Activated CD8-positive, alpha-beta T cell treated with anti-CD3 and anti-CD28 coated beads for 36 hours (primary cell): ENCODE data around the gene NEDD4L. TPM values are rescaled to one million over a fixed set of nuclear protein-coding genes. Genes with fewer than 3 reads are reported as not detected.
"Not testable (repeated sequence)": the region's sequence is repeated elsewhere in the genome, so short reads cannot be mapped to it uniquely, and the experiment has no call there.

Experiments used
- ATAC-seq: fragments of 200-7000 bp; cut with Tn5 transposase; one replicate; pipeline ENCODE4 v1.10.0; 2021; ENCODE audit warnings: mild to moderate bottlenecking, moderate library complexity
- CTCF ChIA-PET: fragments of 350-600 bp; sonication (Branson Sonifier 250); formaldehyde crosslinking; loops from one replicate; lab custom pipeline; 2021; ENCODE audit warnings: antibody characterized with exemption; lab: Charles Lee
- POLR2A ChIA-PET: fragments of 350-600 bp; sonication (Branson Sonifier 250); formaldehyde crosslinking; loops from one replicate; lab custom pipeline; 2021; ENCODE audit warnings: antibody characterized with exemption; lab: Charles Lee
- DNase-seq: peaks from one replicate; pipeline ENCODE4 v3.0.0-alpha.2; 2020
- H3K27ac Mint-ChIP-seq: one replicate; pipeline ENCODE4 v1.8.0; 2021; ENCODE audit warnings: mild to moderate bottlenecking, mixed read lengths
- H3K27me3 Mint-ChIP-seq: one replicate; pipeline ENCODE4 v1.8.0; 2021; ENCODE audit warnings: mixed read lengths
- H3K36me3 Mint-ChIP-seq: one replicate; pipeline ENCODE4 v1.8.0; 2021; ENCODE audit warnings: low read depth, mixed read lengths
- H3K4me1 Mint-ChIP-seq: one replicate; pipeline ENCODE4 v1.8.0; 2021; ENCODE audit warnings: low read depth, mixed read lengths
- H3K4me3 Mint-ChIP-seq: one replicate; pipeline ENCODE4 v1.8.0; 2021; ENCODE audit warnings: mild to moderate bottlenecking, moderate library complexity, mixed read lengths
- H3K9me3 Mint-ChIP-seq: one replicate; pipeline ENCODE4 v1.8.0; 2021; ENCODE audit warnings: mixed read lengths
- CTCF ChIP-seq: fragments of 200-600 bp; IDR thresholded peaks from one replicate; pipeline ENCODE4 v1.8.0; 2022; ENCODE audit warnings: antibody characterized with exemption, mild to moderate bottlenecking
- intact Hi-C: fragments of 100-400 bp; cut with micrococcal nuclease; formaldehyde crosslinking; loops from one replicate; pipeline ENCODE4 v1.10.0; 2022
- total RNA-seq, 2 experiments: library from RNA; stranded (reverse); gene quantifications; one replicate each; pipeline ENCODE4 v1.2.3, GENCODE V29; 2021

NEDD4L gene
- total RNA-seq, 2 experiments from 2014 or later, result 7.5 to 8.5 TPM

- ATAC-seq (no peak), DNase-seq (no peak)
- intact Hi-C loops, result no loop called here
- Mint-ChIP-seq H3K36me3 (peaks cover 2% of the 10 kb centered on the region), H3K4me1 (peaks cover 16% of the 10 kb centered on the region), H3K9me3 (no peaks in the 10 kb centered on the region), H3K4me3 (no peak overlapping the region), H3K27me3 (peaks cover 8% of the 10 kb centered on the region), H3K27ac (no peak overlapping the region)
- POLR2A ChIA-PET, result no interaction called here
- TF ChIP-seq CTCF, result no peak
- CTCF ChIA-PET, result interaction anchor here (1.6 to 2.2 kb wide), 2 partner anchors 73 to 86 kb away, joined by 4 to 7 read pairs; no protein-coding TSS in a partner anchor
Observed at GRCh38 chr18:58049000-58049688, 5.1 kb downstream of the NEDD4L start.

GRCh38 chr18:58050963-58051362 lies 6.9 kb downstream of the NEDD4L start:
- H3K27ac Mint-ChIP-seq, POLR2A ChIA-PET, H3K27me3 Mint-ChIP-seq: not testable (repeated sequence)

GRCh38 chr18:58051765-58052460 lies 7.9 kb downstream of the NEDD4L start:
- ChIA-PET POLR2A (no interaction called here), CTCF (interaction anchor here (1.0 to 1.7 kb wide), 4 partner anchors 9 to 169 kb away, joined by 4 to 11 read pairs (median 6); partner anchors contain the start of gene NEDD4L)
- ATAC-seq (no peak), DNase-seq (no peak)
- Mint-ChIP-seq H3K9me3 (no peaks in the 10 kb centered on the region), H3K4me3 (no peak overlapping the region), H3K27me3 (no peaks in the 10 kb centered on the region), H3K36me3 (no peaks in the 10 kb centered on the region), H3K4me1 (peaks cover 4% of the 10 kb centered on the region), H3K27ac (no peak overlapping the region)
- no peak for TF ChIP-seq CTCF
- intact Hi-C loops, result no loop called here

More at GRCh38 chr18:58050963-58051362, 6.9 kb downstream of the NEDD4L start:
- H3K36me3 Mint-ChIP-seq, intact Hi-C loops, DNase-seq, H3K4me3 Mint-ChIP-seq, H3K9me3 Mint-ChIP-seq, ATAC-seq, H3K4me1 Mint-ChIP-seq: not testable (repeated sequence)
- CTCF ChIA-PET, result interaction anchor here (1.2 to 1.7 kb wide), 4 partner anchors 8 to 168 kb away, joined by 3 to 7 read pairs (median 5); partner anchors contain the start of gene NEDD4L

GRCh38 chr18:58052960-58053359 lies 8.9 kb downstream of the NEDD4L start:
- DNase-seq, result no peak
- intact Hi-C loops, result no loop called here
- CTCF ChIA-PET, result interaction anchor here (1.0 to 1.7 kb wide), 2 partner anchors 32 to 69 kb away, joined by 5 to 11 read pairs; no protein-coding TSS in a partner anchor

More at GRCh38 chr18:58052960-58053359, 8.9 kb downstream of the NEDD4L start:
- Mint-ChIP-seq H3K27me3 (no peaks in the 10 kb centered on the region), H3K4me3 (no peak overlapping the region), H3K36me3 (no peaks in the 10 kb centered on the region), H3K4me1 (peaks cover 4% of the 10 kb centered on the region), H3K9me3 (no peaks in the 10 kb centered on the region), H3K27ac (no peak overlapping the region)
- no peak for TF ChIP-seq CTCF
- ATAC-seq, result no peak
- POLR2A ChIA-PET, result interaction anchor here (0.6 kb wide), 1 partner anchor 161 kb away, joined by 3 read pairs; no protein-coding TSS in a partner anchor
